HepG2 (cell line): ENCODE data around the gene YWHAH. TPM values are rescaled to one million over a fixed set of nuclear protein-coding genes. Genes with fewer than 3 reads are reported as not detected.

Experiments used
- ATAC-seq: fragments of 200-7000 bp; cut with Tn5 transposase; 3 replicates; pipeline ENCODE4 v1.9.1; 2020; ENCODE audit warnings: mild to moderate bottlenecking, moderate library complexity
- BruUV-seq: library from RNA; stranded (reverse); fragments of 400-500 nt; replicated peaks from 2 replicates; lab custom pipeline; 2021; lab: Mats Ljungman, UMichigan
- CTCF ChIA-PET: fragments of 300-600 bp; formaldehyde crosslinking; extraction: SDS; loops from one replicate; lab custom pipeline; 2021; ENCODE audit warnings: low total read pairs, inconsistent platforms, low intra/inter-chr PET ratio; lab: Yijun Ruan, JAX
- POLR2A ChIA-PET: fragments of 350-600 bp; sonication (Branson Sonifier 250); formaldehyde crosslinking; loops from one replicate; lab custom pipeline; 2020; ENCODE audit warnings: antibody characterized with exemption, inconsistent platforms; lab: Yijun Ruan, JAX
- DNase-seq: peaks from one replicate; pipeline ENCODE4 v3.0.0-alpha.2; 2015; ENCODE audit warnings: low spot score
- FAIRE-seq: peaks from 3 replicates; lab custom pipeline; 2011; peaks lifted over from hg19 to GRCh38; lab: Jason Lieb, UNC
- H2AFZ ChIP-seq: one replicate; pipeline ENCODE4 v1.6.1; 2011; ENCODE audit warnings: low read length, inconsistent platforms
- H3K27ac ChIP-seq: fragments of 300-600 bp; 3 replicates; pipeline ENCODE4 v1.8.0; 2011; ENCODE audit warnings: mixed run types, mild to moderate bottlenecking, mixed read lengths, low read length, inconsistent platforms; ENCODE audit not compliant: insufficient read depth; ENCODE audit errors: extremely low read length
- H3K27me3 ChIP-seq, 2 experiments: fragments of 200-600 bp in 1 of 2; 2 replicates in 1 of 2; 3 replicates in 1 of 2; pipeline versions ENCODE4 v1.6.0 to v1.8.0; 2011; ENCODE audit warnings: low read length in 2 of 2, mild to moderate bottlenecking in 2 of 2, moderate library complexity in 2 of 2, inconsistent platforms in 1 of 2; ENCODE audit not compliant: insufficient read depth in 2 of 2, control insufficient read depth in 1 of 2
- H3K36me3 ChIP-seq, 2 experiments: fragments of 200-600 bp in 1 of 2; replicated peaks in 1 of 2; 2 replicates in 1 of 2; 3 replicates in 1 of 2; pipeline versions ENCODE4 v1.5.1 to v1.8.0; 2011; ENCODE audit warnings: low read length in 2 of 2, inconsistent platforms in 1 of 2; ENCODE audit not compliant: insufficient read depth in 2 of 2, control insufficient read depth in 1 of 2
- H3K4me1 ChIP-seq: 2 replicates; pipeline ENCODE4 v1.5.1; 2012; ENCODE audit warnings: low read length, inconsistent platforms; ENCODE audit not compliant: insufficient read depth
- H3K4me2 ChIP-seq: 2 replicates; pipeline ENCODE4 v1.6.0; 2011; ENCODE audit warnings: low read depth, low read length, inconsistent platforms
- H3K4me3 ChIP-seq, 3 experiments: fragments of 200-600 bp in 1 of 3; sonication (generic), shearing (Covaris generic) in 1 of 3; replicated peaks in 1 of 3; 2 replicates each; pipeline ENCODE4 v1.5.1; 2011 to 2016; ENCODE audit warnings: low read length in 3 of 3, inconsistent platforms in 2 of 3, low read depth in 2 of 3, mild to moderate bottlenecking in 2 of 3, control low read depth in 1 of 3, mixed read lengths in 1 of 3; ENCODE audit not compliant: insufficient read depth in 1 of 3
- H3K79me2 ChIP-seq: one replicate; pipeline ENCODE4 v1.6.1; 2011; ENCODE audit warnings: low read length, inconsistent platforms; ENCODE audit not compliant: insufficient read depth
- H3K9ac ChIP-seq: 2 replicates; pipeline ENCODE4 v1.6.0; 2011; ENCODE audit warnings: mild to moderate bottlenecking, low read depth, low read length, inconsistent platforms; ENCODE audit not compliant: insufficient read depth
- H3K9me3 ChIP-seq: 2 replicates; pipeline ENCODE4 v1.5.1; 2012; ENCODE audit warnings: mild to moderate bottlenecking, low read length
- H4K20me1 ChIP-seq: 2 replicates; pipeline ENCODE4 v1.6.0; 2011; ENCODE audit warnings: inconsistent platforms, mild to moderate bottlenecking, low read length, moderate library complexity; ENCODE audit not compliant: insufficient read depth
- CEBPG ChIP-seq: IDR thresholded peaks from 2 replicates; pipeline ENCODE4 v1.6.1; 2016
- MIXL1 ChIP-seq: IDR thresholded peaks from 2 replicates; pipeline ENCODE4 v1.6.1; 2016
- RAD21 ChIP-seq: fragments of 450-650 bp; formaldehyde crosslinking; IDR thresholded peaks from 2 replicates; pipeline ENCODE4 v1.5.0; 2020; ENCODE audit warnings: mild to moderate bottlenecking
- SMC3 ChIP-seq: IDR thresholded peaks from 2 replicates; pipeline ENCODE4 v1.6.1; 2011; ENCODE audit warnings: low read length, improper control_type of control experiment
- STAG1 ChIP-seq: sonication (generic); formaldehyde crosslinking; IDR thresholded peaks from 2 replicates; pipeline ENCODE4 v1.4.0; 2020; ENCODE audit warnings: missing genetic modification reagents
- ZNF629 ChIP-seq: sonication (generic); formaldehyde crosslinking; conservative IDR thresholded peaks from 2 replicates; pipeline ENCODE4 v1.5.0; 2020; ENCODE audit warnings: missing genetic modification reagents
- WGBS: methylation state at CpG from one replicate; pipeline ENCODE4 v1.1.6; 2017; ENCODE audit warnings: low lambda C conversion rate; 5-methylcytosine and 5-hydroxymethylcytosine counted together
- in situ Hi-C: cut with HindIII; loops from 2 replicates; pipeline ENCODE4 v1.10.0; 2017; ENCODE audit warnings: low pct_unique_long_range_greater_than_20kb; ENCODE audit not compliant: extremely low pct_ligation_motif_present
- intact Hi-C: fragments of 100-400 bp; cut with micrococcal nuclease; formaldehyde crosslinking; loops from one replicate; pipeline ENCODE4 v1.10.0; 2022; ENCODE audit not compliant: unreplicated experiment
- polyA plus RNA-seq, 8 experiments: library from polyadenylated mRNA; depleted of rRNA in 3 of 8; stranded (reverse) in 7 of 8; unstranded in 1 of 8; fragments of >200 nt; fragmentation: Illumina TruSeq in 4 of 8; extraction: Trizol in 4 of 8; gene quantifications; 2 replicates each; pipeline versions ENCODE4 v1.2.1 to v1.2.3, GENCODE V29; 2011 to 2016; ENCODE audit warnings: low read depth in 4 of 8, missing spikeins in 1 of 8, mixed read lengths in 1 of 8; ENCODE audit not compliant: insufficient read depth in 1 of 8
- total RNA-seq, 5 experiments: library from RNA; depleted of rRNA; stranded (reverse); fragments of >200 nt; fragmentation: Illumina TruSeq; extraction: Trizol; gene quantifications; 2 replicates each; pipeline ENCODE4 v1.2.3, GENCODE V29; 2016; ENCODE audit warnings: low read depth in 1 of 5
- TF ChIP-seq, protein P1 (sequence below): sonication (generic); formaldehyde crosslinking; IDR thresholded peaks from 2 replicates; pipeline ENCODE4 v1.5.0; 2020; ENCODE audit warnings: mild to moderate bottlenecking, missing genetic modification reagents, moderate library complexity
- TF ChIP-seq, protein P2 (sequence below): sonication (generic); formaldehyde crosslinking; IDR thresholded peaks from 2 replicates; pipeline ENCODE4 v1.4.0; 2020; ENCODE audit warnings: missing genetic modification reagents

The YWHAH gene
- total and polyA plus RNA-seq, 2 of the 13 experiments (the other 11 are each of a cell fraction or from before 2014, with no cell fraction given), result 35.6 to 92.7 TPM

GRCh38 chr22:31947296-31947695, 3.0 kb downstream of the YWHAH start:
- H3K9me3 ChIP-seq, result no peaks in the 10 kb centered on the region
- no TSS peak for BruUV-seq
- ChIA-PET POLR2A (interaction anchor here (1.4 to 1.9 kb wide), 3 partner anchors 15 to 285 kb away, joined by 4 to 5 read pairs (median 4); partner anchors contain the start of gene PISD), CTCF (interaction anchor here (1.6 to 2.5 kb wide), 2 partner anchors 75 to 282 kb away, joined by 3 to 9 read pairs; no protein-coding TSS in a partner anchor)
- intact Hi-C loops (loop anchor here (1.0 kb wide), 1 partner anchor 75 kb away; no protein-coding TSS in a partner anchor), in situ Hi-C loops (loop anchor here (5.0 to 10.0 kb wide), 2 partner anchors 75 to 192 kb away; partner anchors contain the start of genes DEPDC5 and PRR14L)
- no peak overlapping the region for H3K4me2 ChIP-seq
- H3K9ac ChIP-seq, result no peak overlapping the region
- 22% methylated on average over 2 of the region's 2 CpGs for WGBS
- peaks cover 64% of the 10 kb centered on the region for H3K79me2 ChIP-seq
- peaks cover 47% of the 10 kb centered on the region for H3K4me1 ChIP-seq
- H2AFZ ChIP-seq, result no peak overlapping the region
- peaks cover 5 to 8% of the 10 kb centered on the region in 2 experiments for H3K36me3 ChIP-seq
- no peak overlapping the region for H3K4me3 ChIP-seq
- FAIRE-seq, result peak; percentile 79
- no peak overlapping the region for H3K27ac ChIP-seq
- H4K20me1 ChIP-seq, result peaks cover 4% of the 10 kb centered on the region; the same call in 1 of the 2 replicates
- TF ChIP-seq MIXL1 (CRISPR knock-in tag) (peak; percentile 59; the same call in 1 of the 2 replicates), CEBPG (CRISPR knock-in tag) (0 out of 2 replicates have a peak, but pooled peaks have one; percentile 14), SMC3 (peak; percentile 65; the same call in 1 of the 2 replicates), ZNF629 (CRISPR knock-in tag) (no peak), RAD21 (CRISPR knock-in tag) (peak; percentile 60), STAG1 (peak; percentile 84)
- TF ChIP-seq, protein P1, sequence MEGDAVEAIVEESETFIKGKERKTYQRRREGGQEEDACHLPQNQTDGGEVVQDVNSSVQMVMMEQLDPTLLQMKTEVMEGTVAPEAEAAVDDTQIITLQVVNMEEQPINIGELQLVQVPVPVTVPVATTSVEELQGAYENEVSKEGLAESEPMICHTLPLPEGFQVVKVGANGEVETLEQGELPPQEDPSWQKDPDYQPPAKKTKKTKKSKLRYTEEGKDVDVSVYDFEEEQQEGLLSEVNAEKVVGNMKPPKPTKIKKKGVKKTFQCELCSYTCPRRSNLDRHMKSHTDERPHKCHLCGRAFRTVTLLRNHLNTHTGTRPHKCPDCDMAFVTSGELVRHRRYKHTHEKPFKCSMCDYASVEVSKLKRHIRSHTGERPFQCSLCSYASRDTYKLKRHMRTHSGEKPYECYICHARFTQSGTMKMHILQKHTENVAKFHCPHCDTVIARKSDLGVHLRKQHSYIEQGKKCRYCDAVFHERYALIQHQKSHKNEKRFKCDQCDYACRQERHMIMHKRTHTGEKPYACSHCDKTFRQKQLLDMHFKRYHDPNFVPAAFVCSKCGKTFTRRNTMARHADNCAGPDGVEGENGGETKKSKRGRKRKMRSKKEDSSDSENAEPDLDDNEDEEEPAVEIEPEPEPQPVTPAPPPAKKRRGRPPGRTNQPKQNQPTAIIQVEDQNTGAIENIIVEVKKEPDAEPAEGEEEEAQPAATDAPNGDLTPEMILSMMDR (CRISPR knock-in tag), result peak; percentile 74
- TF ChIP-seq, protein P2, sequence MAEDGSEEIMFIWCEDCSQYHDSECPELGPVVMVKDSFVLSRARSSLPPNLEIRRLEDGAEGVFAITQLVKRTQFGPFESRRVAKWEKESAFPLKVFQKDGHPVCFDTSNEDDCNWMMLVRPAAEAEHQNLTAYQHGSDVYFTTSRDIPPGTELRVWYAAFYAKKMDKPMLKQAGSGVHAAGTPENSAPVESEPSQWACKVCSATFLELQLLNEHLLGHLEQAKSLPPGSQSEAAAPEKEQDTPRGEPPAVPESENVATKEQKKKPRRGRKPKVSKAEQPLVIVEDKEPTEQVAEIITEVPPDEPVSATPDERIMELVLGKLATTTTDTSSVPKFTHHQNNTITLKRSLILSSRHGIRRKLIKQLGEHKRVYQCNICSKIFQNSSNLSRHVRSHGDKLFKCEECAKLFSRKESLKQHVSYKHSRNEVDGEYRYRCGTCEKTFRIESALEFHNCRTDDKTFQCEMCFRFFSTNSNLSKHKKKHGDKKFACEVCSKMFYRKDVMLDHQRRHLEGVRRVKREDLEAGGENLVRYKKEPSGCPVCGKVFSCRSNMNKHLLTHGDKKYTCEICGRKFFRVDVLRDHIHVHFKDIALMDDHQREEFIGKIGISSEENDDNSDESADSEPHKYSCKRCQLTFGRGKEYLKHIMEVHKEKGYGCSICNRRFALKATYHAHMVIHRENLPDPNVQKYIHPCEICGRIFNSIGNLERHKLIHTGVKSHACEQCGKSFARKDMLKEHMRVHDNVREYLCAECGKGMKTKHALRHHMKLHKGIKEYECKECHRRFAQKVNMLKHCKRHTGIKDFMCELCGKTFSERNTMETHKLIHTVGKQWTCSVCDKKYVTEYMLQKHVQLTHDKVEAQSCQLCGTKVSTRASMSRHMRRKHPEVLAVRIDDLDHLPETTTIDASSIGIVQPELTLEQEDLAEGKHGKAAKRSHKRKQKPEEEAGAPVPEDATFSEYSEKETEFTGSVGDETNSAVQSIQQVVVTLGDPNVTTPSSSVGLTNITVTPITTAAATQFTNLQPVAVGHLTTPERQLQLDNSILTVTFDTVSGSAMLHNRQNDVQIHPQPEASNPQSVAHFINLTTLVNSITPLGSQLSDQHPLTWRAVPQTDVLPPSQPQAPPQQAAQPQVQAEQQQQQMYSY, result no peak
- ATAC-seq, result no peak
- peak; percentile 48 for DNase-seq
- H3K27me3 ChIP-seq, result no peaks in the 10 kb centered on the region; a peak in 1 of 5 replicates
